ENCODE data around the gene LYSET.
"Not testable (repeated sequence)": the region's sequence is repeated elsewhere in the genome, so short reads cannot be mapped to it uniquely, and the experiment has no call there.

Gene LYSET

DNA sequence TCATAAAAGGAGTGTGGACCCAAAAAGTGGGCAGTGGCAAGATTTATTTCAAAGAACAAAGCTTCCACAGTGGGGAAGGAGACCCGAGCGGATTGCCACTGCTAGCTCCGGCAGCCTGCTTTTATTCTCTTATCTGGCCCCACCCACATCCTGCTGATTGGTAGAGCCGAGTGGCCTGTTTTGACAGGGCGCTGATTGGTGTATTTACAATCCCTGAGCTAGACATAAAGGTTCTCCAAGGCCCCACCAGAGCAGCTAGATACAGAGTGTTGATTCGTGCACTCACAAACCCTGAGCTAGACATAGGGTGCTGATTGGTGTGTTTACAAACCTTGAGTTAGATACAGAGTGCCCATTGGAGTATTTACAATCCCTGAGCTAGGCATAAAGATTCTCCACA is 15.5 kb upstream of the LYSET start:
- not testable (repeated sequence) for DNase-seq

DNA sequence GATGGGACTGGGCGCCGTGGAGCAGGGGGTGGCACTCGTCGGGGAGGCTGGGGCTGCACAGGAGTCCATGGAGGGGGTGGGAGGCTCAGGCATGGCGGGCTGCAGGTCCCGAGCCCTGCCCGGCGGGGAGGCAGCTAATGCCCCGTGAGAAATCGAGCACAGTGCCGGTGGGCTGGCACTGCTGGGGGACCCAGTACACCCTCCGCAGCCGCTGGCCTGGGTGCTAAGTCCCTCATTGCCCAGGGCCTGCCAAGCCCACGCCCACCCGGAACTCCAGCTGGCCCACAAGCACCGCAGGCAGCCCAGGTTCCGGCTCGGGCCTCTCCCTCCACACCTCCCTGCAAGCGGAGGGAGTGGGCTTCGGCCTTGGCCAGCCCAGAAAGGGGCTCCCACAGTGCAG is 15.0 kb upstream of the LYSET start:
- DNase-seq = not testable (repeated sequence)

DNA sequence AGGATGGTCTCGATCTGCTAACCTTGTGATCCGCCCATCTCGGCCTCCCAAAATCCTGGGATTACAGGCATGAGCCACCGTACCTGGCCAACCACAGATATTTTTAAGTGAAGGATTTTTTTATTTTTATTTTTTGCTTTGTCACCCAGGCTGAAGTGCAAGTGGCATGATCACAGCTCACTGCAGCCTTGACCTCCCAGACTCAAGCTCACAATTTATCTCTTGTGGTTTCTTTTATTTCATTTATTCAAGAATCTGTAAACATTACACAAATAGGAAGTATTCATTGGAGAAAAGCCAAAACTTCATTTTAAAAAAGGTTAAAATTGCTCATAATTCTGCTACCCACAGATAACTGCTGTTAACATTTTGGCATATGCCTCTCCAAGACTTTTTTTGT is 13.7 kb upstream of the LYSET start:
- no peak for DNase-seq

DNA sequence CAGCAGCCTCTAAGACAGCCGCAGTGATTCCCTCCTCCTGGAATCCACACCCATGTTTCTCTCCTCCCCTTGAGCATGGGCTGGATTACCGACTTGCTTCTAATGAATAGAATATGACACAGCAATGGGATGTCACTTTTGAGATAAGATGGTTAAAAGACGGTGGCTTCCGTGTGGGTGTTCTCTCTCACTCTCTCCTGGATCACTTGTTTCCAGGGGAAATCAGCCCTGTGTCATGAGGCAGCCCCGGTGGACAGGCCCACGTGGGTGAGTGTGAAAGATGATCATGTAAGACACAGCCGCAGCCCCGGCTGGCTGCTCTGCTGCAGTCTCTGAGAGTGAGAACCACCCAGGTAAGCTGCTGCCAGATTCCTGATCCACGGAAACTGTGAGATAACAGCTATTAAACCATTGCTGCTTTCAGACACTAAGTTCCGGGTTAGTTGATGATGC is 11.1 kb upstream of the LYSET start:
- DNase-seq = peak; percentile 49

DNA sequence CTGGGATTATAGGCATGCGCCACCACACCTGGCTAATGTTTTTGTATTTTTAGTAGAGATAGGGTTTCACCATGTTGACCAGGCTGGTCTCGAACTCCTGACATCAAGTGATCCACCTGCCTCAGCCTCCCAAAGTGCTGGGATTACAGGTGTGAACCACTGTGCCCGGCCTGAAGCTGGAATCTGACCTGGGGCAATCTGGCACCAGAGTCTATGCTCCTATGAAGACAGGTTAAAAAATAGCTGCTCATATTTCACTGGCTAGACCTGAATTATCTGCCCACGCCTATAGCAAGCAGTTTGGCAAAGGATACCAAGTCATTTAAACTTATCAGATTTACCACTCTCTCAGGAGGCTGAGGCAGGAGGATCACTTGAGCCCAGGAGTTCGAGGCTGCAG is 10.4 kb upstream of the LYSET start:
- DNase-seq = not testable (repeated sequence)

DNA sequence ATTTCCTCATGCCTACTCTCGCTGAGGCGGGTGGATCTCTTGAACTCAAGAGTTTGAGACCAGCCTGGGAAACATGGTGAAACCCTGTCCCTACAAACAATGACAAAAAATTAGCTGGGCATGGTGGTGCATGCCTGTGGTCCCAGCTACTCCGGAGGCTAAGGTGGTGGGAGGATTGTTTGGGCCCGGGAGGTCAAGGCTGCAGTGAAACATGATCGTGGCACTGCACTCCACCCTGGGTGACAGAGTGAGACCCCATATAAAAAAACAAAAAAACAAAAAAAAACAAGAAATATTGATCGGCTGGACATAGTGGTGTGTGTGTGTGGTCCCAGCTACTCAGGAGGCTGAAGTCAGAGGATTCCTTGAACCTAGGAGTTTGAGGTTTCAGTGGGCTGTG is 9.6 kb upstream of the LYSET start:
- DNase-seq = no peak

DNA sequence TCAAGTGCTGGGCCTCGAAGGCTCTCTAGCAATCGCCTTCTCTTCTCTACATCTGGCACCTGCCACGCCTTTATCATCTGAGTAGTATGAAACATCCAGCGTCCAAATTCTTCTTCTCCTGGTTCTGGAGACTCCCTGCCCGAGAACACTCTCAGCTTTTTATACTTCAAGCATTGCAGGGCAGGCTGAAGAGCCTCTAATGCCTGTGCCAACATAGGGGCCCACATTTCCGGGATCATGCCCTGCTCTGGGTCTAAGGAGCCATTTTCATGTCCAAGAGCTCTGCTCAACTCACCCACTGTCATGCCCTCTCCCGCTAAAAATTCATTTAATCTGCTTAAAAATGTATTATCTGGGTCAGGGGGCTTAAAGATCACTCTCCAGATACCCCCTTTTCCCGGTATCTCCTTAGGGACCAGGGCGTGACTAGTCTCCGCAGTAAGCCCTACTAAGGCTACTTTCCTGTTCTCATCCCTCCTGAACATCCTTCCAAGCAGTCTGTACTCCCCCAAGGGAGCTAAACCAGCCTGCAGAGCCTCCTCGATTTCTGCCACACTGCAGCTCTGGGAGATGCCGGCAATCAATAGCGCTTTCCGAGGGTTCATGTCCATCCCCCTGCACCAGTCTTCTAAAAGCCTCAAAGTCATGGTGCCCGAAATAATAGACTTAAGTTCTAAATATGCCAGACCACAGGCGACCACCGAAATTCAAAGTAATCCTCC is 1.4 kb upstream of the LYSET start:
- peak; percentile 37 for DNase-seq

DNA sequence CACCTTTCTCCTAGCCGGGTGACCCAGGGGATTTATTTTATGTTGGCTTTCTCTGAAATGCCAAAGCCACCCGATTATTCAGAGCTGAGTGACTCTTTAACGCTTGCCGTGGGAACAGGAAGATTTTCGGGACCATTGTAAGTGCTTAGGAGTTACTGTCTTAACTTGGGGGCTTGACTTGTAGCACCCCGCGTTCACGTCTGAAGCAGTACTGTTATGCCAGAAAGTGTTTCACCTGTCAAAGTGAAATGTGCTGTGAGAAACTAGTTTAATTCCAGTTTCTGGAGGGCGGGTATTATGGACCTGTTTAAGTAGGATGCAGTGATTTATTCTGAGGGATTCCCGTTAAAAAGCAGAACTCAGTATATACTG is 218 bp downstream of the LYSET start:
- no peak for DNase-seq

DNA sequence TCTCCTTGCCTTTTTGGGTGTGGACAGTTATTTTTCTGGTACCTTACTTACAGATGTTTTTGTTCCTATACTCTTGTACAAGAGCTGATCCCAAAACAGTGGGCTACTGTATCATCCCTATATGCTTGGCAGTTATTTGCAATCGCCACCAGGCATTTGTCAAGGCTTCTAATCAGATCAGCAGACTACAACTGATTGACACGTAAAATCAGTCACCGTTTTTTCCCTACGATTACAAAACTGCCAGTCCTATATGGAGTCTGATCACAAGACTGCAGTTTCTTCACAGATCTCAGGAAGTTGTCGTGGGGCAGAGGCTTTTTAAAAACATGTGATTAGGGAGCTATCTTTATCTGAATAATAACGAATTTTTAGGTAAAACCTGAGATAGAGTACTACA is 1.3 kb downstream of the LYSET start:
- DNase-seq = no peak

DNA sequence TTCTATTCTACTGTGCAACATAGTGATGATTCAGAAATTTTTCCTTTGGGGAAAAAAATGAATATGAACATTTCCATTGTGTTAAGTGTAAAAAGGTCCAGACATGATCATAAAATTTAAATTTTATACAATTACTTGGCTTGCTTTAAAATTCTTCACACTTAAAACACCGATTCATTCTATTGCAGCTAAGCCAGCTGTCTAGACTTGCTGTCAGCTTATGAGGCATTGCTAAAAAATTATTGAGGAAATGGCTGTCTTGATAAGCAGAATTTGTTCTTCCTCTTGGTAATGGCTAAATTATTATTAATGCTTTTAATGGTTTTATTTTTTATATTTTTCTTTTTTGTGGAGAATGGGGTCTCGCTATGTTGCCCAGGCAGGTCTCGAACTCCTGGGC is 1.8 kb downstream of the LYSET start:
- no peak for DNase-seq

DNA sequence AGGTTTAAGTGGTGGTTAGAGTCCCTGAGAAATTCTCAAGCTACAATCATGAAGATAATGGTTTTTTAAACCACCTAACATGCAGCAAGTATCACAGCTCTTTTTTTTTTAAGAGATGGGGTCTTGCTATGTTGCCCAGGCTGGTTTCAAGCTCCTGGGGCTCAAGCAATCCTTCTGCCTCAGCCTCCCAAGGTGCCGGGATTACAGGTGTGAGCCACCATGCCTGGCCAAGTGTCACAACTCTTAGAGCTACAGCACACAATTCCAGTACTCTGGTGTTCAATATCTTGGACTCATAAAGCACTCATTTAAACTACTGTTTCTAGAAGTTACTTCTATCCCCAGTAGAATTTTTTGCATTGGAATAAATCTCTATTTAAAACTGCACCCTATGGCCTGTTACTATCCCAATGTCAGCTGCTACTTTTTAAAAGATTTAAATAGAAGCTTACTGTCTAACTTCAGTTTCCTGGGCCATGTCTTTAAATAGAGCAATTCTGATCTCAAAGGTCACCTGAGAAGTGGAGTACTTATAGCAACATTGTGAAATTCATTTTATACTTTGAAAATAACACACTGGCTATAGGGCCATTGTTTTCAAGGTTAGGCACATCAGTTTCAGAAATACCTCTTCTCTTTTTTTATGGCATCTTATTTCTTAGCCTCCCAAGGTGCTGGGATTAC is 10.3 kb downstream of the LYSET start:
- DNase-seq = no peak

DNA sequence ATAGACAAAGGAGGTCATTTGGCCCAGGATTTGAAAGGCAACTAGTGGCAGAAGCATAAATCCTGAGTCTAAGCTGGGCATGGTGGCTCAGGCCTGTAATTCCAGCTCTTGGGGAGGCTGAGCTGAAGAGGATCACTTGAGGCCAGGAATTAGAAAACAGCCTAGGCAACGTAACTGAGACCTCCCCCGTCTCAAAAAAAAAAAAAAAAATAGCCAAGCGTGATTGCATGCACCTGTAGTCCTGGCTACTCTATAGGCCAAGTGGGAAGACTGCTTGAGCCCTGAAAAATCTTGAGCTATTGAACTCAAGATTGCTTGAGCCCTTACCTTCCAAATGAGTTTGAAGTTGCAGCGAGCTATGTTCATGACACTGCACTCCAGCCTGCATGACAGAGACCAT is 13.9 kb downstream of the LYSET start:
- DNase-seq = peak; percentile 64

DNA sequence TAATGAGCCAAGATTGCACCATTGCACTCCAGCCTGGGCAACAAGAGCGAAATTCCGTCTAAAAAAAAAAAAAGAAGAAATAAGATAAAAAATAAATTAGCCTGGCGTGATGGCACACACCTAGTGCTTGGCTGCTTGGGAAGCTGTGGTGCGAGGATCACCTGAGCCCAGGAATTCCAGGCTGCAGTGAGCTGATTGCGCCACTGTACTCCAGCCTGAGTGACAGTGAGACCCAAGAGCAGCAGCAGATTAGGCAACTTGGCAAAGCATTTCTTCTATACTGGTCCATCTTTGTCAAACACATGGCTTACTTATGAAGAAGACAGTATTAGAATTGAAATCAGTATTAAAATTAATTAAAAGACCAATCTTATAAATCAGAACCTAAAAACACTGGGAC is 15.4 kb downstream of the LYSET start:
- no peak for DNase-seq

DNA sequence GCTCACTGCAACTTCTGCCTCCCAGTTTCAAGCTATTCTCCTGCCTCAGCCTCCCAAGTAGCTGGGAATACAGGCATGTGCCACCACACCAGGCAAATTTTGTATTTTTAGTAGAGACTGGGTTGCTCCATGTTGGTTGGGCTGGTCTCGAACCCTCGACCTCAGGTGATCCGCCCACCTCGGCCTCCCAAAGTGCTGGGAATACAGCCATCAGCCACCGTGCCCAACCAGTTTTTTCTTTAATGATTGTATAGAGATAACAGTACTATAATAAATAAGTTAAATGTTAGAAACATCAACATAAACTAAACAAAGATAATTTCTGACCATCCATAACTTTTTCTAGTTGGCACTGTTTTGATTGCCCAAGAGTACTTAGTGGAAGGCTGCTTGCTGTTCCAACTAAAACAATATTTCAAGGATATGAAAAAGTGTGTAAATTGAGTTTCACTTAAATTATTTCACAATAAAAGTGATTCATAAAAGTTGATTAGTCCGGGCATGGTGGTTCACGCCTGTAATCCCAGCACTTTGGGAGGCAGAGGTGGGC is 16.1 kb downstream of the LYSET start:
- no peak for DNase-seq

DNA sequence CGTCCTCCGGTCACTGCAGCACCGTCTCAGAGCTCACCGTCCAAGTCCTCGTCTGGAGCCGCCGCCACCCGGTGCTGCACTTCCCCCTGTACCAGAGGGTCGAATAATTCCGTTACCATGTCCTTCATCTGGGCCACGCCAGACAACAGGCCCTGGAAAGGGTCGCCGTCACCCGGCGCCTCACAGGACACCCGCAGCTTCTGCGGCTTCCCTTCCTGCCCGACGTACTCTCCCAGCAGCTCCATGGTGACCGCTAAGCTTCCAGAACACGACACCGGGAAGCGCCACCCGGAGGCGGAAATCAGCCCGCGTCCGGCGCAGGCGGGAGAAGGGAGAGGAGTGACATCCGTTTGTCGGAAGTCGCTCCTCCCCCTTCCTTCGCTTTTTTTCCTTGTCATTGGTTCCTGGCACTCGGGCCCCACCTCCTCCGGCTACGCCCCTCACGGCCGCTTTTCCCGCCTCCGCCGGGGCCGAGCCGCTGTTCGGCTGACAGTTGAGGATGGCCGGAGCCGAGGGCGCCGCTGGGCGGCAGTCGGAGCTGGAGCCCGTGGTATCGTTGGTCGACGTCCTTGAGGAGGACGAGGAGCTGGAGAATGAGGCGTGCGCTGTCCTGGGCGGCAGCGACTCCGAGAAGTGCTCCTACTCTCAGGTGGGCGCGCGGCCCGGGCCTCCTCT is 21.8 kb downstream of the LYSET start, which contains the start of the genes GON7 and UBR7:
Gene GON7 (minus strand): TSS at position 273 of the 675 bp plus-strand sequence. CDS start 28 bp downstream, at position 245.
Gene UBR7 (plus strand): TSS at position 464 of the 675 bp plus-strand sequence. CDS start 36 bp downstream, at position 500.
- peak; percentile 98 for DNase-seq

DNA sequence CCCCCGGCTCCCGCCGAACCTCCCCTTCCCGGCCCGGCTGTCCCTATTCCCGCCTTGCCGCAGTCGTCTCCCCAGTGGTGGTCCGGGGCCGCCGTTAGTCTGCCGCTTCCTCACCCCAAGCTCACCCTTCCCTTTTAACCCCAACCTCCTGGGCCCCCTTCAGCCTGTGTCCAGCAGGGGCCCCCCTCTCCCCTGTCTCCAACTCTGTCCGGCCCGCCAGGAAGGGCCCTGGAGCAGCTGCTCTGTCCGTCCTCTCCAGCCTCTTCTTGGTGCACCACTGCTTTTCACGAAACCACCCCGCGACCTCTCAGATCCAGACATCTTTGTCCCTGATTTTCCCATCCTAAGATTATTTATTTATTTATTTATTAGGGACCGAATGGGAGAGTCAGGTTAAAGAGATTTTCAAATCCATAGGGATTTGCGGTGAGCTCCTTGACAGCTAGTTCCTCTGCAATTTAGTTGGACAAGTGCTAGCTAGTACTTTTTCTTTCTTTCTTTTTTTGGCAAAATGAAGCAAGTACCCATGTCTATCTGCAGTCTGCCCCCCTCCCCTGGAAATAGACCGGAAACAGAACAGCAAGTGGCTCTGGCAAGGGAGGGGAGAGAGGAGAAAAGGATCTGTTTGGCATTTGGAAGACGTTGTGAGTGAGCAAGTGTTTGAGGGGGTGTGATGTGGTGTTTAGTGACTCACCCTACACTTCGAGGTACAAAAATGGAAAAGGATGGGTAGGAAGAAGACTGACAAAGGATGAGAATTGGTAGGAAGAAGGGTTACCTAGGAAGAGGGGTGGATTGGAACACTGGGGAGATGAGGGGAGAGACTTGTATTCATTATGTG is 22.6 kb downstream of the LYSET start:
- peak; percentile 73 for DNase-seq

DNA sequence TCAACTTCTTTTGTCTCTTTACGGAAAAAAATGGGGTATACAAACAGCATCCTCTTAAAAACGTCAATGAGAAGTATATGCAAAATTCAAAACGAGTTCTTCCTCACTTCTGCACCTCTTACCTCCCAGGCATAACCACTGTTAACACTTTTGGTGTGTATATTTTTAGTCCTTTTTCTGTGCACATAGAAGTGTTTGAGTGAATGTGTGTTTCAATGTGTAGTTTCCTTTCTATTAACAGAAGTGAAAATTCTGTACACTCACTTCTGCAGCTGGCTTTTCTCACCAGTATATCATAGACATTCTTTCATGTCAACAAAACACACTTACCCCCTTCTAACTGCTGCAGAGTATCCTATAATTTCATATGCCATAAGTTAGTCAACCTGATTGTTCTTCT is 27.3 kb downstream of the LYSET start:
- no peak for DNase-seq

DNA sequence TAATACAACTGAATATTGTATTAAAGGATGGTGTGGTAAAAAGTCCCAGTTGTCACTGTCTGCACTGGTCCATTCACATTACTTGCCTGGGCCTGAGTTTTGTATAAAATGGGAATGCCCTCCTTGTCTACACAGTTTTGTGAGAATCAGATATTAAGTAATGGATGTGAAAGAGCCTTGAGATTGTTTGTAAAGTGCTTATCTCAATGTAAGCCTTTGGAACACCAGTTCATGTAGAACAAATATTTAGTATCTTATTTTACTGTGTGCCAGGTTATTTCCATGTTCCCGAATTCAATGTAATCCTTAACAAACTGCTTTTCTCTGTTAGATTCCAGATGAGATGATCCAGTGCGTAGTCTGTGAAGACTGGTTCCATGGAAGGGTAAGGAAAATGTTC is 29.5 kb downstream of the LYSET start:
- DNase-seq = no peak

DNA sequence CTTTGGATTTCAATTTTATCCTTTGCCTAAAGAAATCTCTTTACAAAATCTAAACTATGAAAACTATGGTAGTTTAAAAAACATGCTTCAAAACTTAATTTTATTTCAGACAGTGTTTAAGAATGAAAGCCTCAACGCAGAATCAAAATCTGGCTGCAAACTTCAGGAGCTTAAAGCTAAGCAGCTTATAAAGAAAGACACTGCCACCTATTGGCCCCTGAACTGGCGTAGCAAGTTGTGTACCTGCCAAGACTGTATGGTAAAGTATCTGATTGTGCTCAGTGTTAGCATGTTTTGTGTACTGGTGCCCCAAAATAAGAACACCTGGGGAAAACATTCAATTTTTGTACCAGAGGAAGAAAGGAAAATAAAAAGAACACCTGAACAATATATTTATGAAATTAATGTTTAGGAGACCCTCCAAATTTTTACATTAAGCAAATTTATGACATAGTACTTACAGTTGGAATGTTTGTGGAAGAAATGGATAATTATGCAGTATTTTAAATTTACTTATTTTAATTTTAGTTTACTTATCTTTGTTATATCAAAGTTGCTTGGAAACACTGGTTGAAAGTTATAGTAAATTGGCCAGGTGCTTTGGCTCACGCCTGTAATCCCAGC is 34.1 kb downstream of the LYSET start:
- DNase-seq = peak; percentile 74

DNA sequence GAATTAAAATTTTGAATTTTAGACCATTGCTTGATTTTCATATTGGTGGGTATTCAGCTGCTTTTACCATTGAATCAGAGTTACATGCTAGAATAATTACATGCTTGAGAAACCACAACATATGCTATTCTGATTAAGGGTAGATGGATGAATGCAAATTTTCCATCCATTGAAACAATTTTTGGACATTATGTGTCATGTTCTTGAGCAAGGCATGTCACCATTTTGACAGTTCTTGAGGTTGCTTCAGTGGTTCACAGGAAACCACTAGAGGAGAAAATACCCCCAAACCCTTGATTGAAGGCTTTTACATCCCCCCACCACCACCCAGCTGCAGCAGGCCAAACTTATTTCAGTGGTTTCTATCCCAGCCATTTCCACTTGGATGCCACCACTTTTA is 35.4 kb downstream of the LYSET start:
- no peak for DNase-seq

DNA sequence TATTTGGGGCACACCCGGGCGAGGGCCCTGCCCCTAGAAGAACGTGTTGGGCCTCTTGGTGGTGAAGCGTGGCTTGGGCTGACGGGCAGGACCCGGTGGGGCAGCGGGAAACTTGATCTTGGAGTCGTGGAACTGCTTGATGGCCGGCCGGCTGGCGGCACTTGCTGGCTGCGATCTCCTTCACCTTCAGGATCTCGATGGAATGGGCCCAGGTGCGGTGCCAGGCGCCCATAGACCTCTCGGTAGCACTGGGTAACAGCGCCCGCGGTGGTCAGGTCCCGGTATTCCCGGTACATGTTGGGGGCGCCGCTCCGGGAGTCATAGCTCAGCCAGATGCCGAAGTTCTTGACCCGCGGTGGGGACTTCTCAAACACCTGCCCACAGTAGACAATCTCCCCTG is 38.4 kb downstream of the LYSET start:
- DNase-seq = no peak

DNA sequence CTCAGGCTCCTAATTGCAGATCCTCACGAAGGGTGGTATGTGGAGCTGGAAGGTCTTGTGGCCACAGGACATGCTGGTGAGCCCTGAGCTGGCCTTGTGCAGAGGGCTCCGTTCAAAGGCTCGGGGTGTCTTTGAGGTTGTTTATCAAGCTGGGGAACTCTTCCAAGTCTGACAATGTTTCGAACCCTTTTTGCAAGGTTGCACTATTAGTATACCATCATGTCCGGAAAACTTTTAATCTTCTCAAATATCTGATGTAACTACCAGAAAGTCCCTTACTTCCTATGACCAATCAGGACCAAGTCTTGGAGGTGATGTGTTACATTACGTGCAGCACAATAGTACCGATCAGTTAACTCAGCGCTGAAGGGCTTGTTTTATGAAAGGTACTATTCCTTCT is 43.4 kb downstream of the LYSET start:
- no peak for DNase-seq

Measured in NCI-H82 (cell line).